GM19438 (cell line): ENCODE measurements around the gene OR12D3.
"Not testable (repeated sequence)": the region's sequence is repeated elsewhere in the genome, so short reads cannot be mapped to it uniquely, and the experiment has no call there.

Experiments used
- ATAC-seq: cut with Tn5 transposase; IDR thresholded peaks from one replicate; pipeline ENCODE4 v1.9.1; 2021; ENCODE audit warnings: low read depth; ENCODE audit not compliant: unreplicated experiment

Gene OR12D3, protein sequence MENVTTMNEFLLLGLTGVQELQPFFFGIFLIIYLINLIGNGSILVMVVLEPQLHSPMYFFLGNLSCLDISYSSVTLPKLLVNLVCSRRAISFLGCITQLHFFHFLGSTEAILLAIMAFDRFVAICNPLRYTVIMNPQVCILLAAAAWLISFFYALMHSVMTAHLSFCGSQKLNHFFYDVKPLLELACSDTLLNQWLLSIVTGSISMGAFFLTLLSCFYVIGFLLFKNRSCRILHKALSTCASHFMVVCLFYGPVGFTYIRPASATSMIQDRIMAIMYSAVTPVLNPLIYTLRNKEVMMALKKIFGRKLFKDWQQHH

DNA sequence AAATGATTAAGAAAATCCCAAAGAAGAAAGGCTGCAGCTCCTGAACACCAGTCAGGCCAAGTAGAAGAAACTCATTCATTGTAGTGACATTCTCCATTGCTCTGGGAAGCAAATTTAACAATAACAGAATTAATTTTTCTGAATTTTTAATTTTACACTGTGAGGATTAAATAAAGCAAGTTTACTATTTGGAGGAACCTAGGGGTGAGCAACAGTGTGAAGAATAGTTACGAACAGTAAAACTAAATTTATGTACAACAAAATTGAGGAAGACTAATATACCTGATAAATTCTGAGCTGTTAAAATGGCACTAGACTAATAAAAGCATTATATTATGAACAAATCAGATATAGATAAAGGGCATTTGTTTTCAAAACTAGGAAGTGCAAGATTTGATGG is at the start of gene OR12D3:
OR12D3 (minus strand) TSS at position 101 of the 400 bp plus-strand sequence; CDS start at position 97, 4 bp downstream.
- no peak for ATAC-seq

DNA sequence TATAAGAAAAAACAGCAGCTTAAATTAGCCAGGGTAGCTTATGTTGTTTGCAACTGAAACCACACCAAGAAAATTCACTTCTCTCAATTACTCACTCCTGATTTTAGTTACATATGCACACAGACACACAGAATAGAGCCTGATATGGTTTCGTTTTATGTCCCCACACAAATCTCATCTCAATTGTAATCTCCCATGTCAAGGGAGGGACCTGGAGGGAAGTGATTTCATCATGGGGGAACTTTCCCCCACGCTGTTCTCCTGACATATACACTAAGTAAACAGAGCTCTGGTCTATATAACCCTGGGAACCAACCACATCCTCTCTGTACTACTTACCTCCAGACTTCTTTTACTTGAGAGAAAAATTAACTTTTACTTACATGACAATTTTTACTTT is 49.5 kb upstream of the OR12D3 start:
- no peak for ATAC-seq

DNA sequence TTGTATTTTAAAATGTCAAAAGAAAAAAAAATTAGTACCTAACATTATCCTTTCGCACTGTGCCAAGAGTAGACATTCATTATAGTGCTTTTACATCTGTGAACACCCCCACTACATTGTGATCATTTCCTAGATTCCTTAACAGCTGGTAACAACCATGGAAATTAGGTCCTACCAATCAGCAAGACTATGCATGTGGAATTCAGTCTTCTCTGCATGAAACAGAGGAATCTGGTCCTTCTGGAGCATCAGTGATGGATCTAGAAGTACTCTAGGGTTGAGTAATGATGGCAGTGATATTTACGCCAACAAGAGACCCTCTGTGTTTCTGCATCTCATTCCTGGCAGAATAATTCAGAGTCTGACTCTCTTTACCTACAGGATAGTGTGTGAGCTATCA is 49.1 kb upstream of the OR12D3 start:
- ATAC-seq = no peak

DNA sequence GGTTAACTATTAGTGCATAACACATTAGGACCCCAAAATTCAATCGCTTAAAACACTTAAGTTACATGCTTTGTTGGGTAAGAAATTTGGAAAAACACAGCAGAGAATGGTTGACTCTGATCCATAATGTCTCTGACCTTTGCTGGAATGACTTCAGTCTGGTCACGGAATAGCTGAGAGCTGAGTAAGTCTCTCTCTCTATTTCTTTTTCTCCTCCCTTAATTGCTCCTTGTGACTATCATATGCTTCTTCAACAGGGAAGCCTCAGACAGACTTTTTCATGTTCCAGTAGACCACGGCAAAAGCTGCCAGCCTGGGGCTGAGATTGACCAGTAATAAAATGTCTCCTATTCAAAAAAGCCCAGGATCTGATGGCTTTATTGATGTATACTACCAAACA is 44.4 kb upstream of the OR12D3 start:
- ATAC-seq = no peak

DNA sequence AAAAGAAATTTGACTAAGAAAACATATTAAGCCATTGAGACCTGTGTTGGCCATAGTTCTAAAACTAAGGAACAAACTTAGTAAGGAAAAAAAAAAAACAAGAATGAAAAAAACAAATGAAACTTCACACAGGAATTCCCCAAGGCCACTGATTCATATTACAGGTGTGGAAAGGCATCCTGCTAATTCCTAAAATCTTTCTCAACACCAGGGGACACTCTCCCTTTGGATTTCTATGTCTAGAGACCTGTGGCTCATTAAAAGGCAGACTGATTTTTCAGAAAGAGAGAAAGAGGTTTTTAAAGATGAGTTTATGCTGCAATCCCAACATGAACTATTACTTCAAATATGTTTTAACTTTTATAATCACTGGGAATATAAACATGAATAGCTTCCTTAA is 39.5 kb upstream of the OR12D3 start, which contains the start of gene OR12D1:
OR12D1 (plus strand) TSS at position 341 of the 400 bp plus-strand sequence.
- ATAC-seq = no peak

DNA sequence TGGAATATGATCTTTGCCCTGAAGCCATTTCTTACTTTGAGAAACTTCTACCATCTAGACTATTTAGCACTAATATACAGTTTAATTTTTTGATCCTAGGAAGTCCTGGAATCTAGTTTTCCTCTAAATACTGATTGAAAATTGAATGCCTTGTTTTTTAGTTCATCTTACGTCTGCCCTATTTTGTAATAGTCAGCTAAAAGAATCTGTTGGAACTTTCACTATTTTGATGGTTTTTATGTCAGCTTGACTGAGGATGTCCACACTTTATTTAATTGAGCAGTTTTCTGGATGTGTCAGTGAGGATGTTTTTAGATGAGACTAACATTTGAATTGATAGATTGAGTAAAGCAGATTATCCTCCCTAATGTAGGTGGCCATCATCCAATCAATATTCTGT is 28.7 kb upstream of the OR12D3 start:
- no peak for ATAC-seq

DNA sequence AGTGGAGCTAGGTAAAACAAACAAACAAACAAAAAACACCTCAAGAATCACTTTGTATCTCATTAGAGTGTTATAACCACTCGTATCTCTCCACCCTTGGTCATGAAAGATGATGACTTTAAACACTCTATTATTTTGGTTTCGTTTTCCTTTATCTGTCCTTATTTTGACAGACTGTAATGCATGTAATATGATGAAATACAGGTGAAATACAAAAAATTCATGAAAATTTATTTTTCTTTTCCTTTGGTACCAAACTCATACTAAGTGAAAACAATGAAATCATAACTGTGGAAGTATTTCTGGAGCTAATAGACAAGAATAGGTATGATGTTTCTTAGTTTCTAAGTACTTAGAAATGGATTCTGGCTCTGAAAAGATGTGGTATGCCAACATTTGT is 24.4 kb upstream of the OR12D3 start:
- no peak for ATAC-seq

DNA sequence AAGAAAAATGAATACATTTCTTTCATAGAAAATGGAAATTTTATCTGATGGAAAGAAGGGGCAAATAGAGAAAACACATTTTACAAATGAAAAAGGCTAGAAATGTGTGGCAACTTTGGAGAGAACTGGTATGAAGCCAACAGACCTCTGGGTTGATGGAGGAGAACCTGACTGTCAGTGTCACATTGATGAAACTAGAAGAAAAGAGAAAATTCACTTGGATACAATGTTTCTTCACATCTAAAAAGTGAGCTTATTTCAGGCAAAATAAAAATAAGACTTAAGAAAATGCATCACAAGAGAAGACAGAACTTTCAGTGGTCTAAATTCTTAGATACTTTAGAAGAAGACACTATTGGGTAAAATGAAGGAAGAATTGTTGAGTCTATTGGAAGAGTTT is 20.2 kb upstream of the OR12D3 start, which contains the start of gene OR12D2:
OR12D2 (plus strand) TSS at position 301 of the 400 bp plus-strand sequence. CDS start 1,069 bp downstream, outside the sequence.
- ATAC-seq = no peak

DNA sequence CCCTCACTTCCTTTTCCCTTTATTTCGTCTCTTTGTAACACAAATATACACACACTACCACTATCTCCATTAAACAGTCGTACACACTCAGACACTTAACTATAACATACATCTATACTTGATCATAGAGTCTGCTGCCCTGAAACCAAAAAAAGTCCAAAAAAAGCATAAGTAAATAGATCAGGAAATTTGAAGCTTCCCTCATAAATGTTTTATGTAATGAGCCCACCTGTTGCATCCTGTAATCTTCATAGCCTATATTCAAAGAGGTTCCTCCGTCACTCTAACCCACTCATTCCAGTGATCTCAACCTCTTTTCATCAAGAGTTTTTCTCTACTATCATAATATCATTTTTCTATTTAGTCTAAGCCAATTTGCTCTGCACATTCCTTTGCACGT is 13.4 kb upstream of the OR12D3 start:
- ATAC-seq = no peak

DNA sequence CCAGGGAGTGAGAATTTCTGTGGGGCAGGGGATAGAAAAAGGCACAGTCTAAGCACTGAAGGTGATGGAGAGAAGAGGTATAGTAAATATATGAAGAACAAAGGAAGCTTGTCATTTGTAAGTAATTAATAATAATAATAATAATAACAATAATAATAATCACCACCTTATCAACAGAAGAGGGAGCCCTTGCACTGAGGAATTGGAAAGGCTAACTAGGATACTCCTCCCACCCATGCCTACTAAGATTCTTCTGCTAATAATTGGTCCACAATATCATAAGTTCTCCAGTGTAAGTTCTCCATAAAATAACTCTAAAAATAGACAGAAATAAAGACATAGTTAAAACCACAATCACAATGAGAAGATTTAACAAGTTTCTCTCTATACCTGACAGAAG is 912 bp upstream of the OR12D3 start:
- no peak for ATAC-seq

DNA sequence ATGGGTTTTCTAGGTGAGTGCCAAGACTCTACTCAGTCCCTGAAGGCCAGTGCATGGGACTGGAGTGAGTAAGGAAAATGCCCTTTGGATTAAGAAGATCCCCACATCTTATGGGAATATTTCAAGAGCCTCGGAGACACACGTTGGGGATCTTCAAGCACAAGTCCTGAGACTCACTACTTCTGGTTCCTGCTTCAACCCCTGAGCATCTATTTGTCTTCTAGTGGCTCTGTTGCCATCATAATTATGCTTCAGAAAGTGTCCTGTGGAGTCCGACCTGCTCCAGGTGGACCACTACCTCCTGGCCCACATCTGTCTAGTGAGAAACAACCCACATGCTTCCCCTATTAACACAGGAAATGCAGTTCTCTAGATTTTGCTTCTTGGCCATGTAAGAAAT is 6.3 kb downstream of the OR12D3 start, which contains the start of gene OR5V1:
OR5V1 (minus strand) TSS at position 101 of the 400 bp plus-strand sequence. CDS start 12,670 bp downstream, outside the sequence.
- ATAC-seq = no peak

DNA sequence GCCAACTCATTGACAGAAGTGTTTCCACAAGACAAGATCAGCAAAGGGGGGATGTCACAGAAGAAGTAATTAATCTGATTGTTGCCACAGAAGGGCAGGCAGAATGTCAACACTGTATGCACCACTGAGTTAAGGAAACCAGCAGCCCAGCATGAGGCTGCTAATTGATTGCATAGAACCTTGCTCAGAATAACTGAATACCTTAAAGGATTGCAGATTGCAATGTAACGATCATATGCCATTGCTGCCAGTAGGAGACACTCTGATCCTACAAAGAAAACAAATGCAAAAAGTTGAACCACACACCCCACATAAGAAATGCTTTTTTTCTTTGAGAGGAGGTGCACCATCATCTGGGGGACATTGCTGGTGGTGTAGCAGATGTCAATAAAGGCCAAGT is 19.5 kb downstream of the OR12D3 start:
- ATAC-seq = no peak

DNA sequence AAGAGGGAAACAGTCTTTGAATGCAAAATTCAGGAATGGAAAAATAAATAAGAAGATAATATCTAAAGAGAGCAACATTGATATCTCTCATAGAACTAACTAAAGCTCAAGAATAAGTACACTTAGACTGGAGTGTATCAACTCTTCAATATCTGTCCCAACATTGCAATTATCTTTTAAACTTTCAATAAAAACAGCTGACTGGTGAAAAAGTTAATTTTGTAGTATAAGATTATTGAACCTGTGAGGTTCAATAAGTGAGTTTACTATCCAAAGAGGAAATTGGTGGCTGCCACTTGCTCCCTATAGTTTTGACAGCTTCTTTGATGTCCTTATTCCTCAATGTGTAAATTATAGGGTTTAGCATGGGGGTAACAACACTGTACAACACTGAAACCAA is 20.1 kb downstream of the OR12D3 start:
- no peak for ATAC-seq

DNA sequence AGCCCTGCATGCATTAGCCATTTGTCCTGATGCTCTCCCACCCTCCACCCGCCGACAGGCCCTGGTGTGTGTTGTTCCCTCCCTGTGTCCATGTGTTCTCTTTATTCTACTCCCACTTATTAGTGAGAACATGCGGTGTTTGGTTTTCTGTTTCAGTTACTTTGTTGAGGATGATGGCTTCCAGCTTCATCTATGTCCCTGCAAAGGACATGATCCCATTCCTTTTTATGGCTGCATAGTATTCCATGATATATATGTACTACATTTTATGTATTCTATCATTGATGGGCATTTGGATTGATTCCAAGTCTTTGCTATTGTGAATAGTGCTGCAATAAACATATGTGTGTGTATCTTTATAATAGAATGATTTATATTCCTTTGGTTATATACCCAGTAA is 25.7 kb downstream of the OR12D3 start:
- not testable (repeated sequence) for ATAC-seq

DNA sequence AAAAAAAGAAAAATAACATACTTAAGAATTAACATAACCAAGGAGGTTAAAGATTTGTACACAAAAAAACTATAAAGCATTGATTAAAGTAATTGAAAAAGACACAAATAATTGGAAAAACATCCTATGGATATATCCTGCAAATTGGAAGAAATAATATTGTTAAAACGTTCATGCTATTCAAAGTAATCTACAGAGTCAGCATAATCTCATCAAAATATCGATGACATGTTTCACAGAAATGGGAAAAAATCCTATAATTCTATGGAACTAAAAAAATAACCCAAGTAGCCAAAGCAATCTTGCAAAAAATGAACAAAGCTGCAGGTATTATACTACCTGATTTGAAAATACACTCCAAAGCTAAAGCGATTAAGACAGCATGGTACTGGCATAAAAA is 29.7 kb downstream of the OR12D3 start:
- no peak for ATAC-seq

DNA sequence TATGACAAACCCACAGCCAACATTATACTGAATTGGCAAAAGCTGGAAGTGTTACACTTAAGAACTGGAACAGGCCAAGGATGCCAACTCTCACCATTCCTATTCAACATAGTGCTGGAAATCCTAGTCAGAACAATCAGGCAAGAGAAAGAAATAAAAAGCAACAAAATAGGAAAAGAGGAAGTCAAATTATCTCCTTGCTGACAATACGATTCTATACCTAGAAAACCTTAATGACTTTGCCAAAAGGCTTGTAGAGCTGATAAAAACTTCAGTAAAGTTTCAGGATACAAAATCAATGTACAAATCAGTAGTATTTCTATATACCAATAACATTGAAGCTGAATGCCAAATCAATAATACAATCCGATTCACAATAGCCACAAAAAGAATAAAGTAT is 38.8 kb downstream of the OR12D3 start:
- ATAC-seq = no peak

DNA sequence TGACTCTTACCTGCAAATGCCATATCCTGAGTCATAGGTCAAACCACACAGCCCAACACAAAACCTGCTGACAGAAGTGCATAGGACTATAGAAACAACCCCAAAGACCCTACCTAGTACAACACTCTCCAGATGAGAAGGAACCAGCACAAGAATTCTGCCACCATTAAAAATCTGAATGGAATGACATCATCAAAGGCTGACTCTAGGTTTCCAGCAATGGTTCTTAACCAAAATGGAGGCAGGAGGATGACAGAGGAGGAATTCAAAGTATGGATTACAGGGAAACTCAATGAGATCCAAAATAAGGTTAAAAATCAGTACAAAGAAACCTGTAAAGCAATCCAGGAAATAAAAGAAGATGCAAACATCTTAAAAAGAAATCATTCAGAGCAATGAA is 42.4 kb downstream of the OR12D3 start:
- no peak for ATAC-seq

DNA sequence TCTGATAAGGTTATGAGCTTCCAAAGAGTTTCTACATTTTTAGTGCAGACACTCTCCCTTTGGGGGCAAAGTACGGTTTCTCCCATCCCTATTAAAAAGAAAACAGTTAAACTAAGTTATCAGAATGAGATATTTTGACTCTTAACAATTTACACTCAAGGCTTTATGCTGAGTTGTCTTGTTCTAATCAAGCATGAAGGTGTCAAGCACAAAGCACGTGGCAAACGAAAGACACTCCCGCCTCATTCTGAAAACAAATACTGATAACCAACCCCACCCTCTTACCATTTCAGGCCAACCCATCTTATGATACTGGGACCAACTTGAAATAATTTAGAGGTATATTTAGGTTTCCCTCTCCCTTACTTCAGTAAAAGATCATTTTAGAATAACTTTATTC is 49.3 kb downstream of the OR12D3 start:
- no peak for ATAC-seq
